Fibroblast of lung (primary cell): Measurements from ENCODE around the gene RNF212.

ENCODE experiments used
- CTCF ChIP-seq, 2 donors: IDR thresholded peaks in 1 of 2; conservative IDR thresholded peaks in 1 of 2; 1 replicate in 1 of 2; 2 replicates in 1 of 2; pipeline ENCODE4 v1.5.1; 2011 to 2012; ENCODE audit warnings: low read length in 2 of 2, control low read depth in 1 of 2, inconsistent platforms in 1 of 2, low read depth in 1 of 2, mild to moderate bottlenecking in 1 of 2
- EZH2 ChIP-seq: IDR thresholded peaks from 2 replicates; pipeline ENCODE4 v1.5.1; 2012; ENCODE audit warnings: low read length, control low read depth, mild to moderate bottlenecking; ENCODE audit errors: missing control alignments

- TF ChIP-seq CTCF (conservative IDR thresholded peaks at IDR 0.05 in 1 of 2, IDR thresholded peaks at IDR 0.05 in 1 of 2; ENCODE audit: low read depth in 1 of 2, low read length in 2 of 2), result no peak
- TF ChIP-seq EZH2, result no peak
These were observed 50.9 kb downstream of the RNF212 start for GRCh38 chr4:1062419-1062818.
